ENCODE data around the gene TNNT2. TPM values are rescaled to one million over a fixed set of nuclear protein-coding genes. Genes with fewer than 3 reads are reported as not detected.
A peak's percentile ranks its signal among the peaks of the same experiment; 100 is the strongest.

The TNNT2 gene
- total RNA-seq, 1 donor from 2014 or later = 21.3 TPM

DNA sequence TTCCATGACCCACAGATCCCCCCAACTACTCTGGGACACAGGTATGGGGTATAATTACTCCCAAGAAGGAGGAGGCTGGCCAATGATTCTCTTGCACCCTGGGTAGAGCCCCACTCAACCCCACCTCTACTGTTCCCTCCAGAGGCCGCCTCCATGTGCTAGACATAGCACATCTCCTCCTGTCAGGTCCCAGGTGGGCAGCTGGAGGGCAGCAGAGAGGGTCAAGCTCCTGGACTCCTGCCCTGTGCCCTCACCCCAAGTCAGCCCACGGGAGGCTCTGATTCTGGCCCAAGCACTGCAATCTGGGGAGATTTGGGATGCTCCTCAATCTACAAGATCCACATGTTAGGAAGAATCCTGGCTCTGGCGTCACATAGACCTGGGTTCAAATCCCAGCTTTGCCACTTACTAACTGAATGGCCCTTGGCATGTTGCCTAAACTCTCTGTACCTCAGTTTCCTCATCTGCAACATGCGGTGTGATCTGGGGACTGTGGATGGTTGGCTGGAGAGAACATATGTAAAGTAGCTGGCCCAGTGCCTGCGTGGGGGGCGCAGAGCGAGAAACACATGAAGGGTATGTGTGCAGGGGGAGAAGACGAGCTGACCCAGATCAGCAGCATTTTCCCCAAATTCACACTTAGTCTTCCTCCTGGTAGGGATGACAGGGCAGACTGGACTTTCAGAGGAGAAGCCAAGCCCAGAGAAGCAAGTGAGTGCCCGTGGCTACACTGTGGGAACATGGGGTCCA lies 23.2 kb downstream of the TNNT2 start:
- no peaks in the 10 kb centered on the region for H3K36me3 Mint-ChIP-seq
- H3K9me3 Mint-ChIP-seq = no peaks in the 10 kb centered on the region
- H3K27ac Mint-ChIP-seq = no peak overlapping the region
- peaks cover 15% of the 10 kb centered on the region for H3K27me3 Mint-ChIP-seq
- H3K4me3 Mint-ChIP-seq = no peak overlapping the region
- DNase-seq (ENCODE audit: extremely low spot score, unreplicated experiment) = no peak
- H3K4me1 Mint-ChIP-seq (ENCODE audit: unreplicated experiment) = peaks cover 12% of the 10 kb centered on the region
- TF ChIP-seq CTCF (conservative IDR thresholded peaks at IDR 0.05) = no peak

GRCh38 chr1:201353186-201353940 lies 24.1 kb downstream of the TNNT2 start:
- Mint-ChIP-seq H3K27ac (peak overlapping the region; percentile 74), H3K4me3 (no peak overlapping the region), H3K4me1 (ENCODE audit: unreplicated experiment) (peaks cover 13% of the 10 kb centered on the region), H3K27me3 (peaks cover 15% of the 10 kb centered on the region), H3K9me3 (no peaks in the 10 kb centered on the region), H3K36me3 (no peaks in the 10 kb centered on the region)
- TF ChIP-seq CTCF (conservative IDR thresholded peaks at IDR 0.05) = no peak
- no peak for DNase-seq (ENCODE audit: extremely low spot score, unreplicated experiment)

DNA sequence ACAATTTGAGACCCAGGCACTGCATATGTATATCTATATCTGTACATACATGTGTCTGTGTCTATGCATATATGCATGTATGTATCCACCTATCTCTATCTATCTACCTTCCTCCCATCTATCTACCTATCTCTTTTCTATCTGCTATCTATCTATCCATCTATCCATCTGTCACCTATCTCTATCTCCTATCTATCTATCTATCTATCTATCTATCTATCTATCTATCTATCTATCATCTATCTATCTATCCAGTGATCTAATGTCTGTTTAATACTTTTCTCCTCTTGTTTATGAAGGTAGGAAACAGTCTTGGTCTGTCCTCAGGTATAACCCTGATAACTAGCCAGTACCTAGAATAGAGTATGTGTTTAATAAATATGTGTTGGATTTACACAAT lies 25.9 kb downstream of the TNNT2 start:
- Mint-ChIP-seq H3K27ac (no peak overlapping the region), H3K9me3 (no peaks in the 10 kb centered on the region), H3K4me3 (no peak overlapping the region), H3K4me1 (ENCODE audit: unreplicated experiment) (peaks cover 24% of the 10 kb centered on the region), H3K27me3 (peaks cover 20% of the 10 kb centered on the region), H3K36me3 (no peaks in the 10 kb centered on the region)
- DNase-seq (ENCODE audit: extremely low spot score, unreplicated experiment) = no peak
- no peak for TF ChIP-seq CTCF (conservative IDR thresholded peaks at IDR 0.05)

- DNase-seq (ENCODE audit: extremely low spot score, unreplicated experiment) = no peak
- Mint-ChIP-seq H3K4me1 (ENCODE audit: unreplicated experiment) (peaks cover 25% of the 10 kb centered on the region), H3K27me3 (peaks cover 21% of the 10 kb centered on the region)
Observed at GRCh38 chr1:201350884-201351283, 26.6 kb downstream of the TNNT2 start.

GRCh38 chr1:201350361-201350725 lies 27.1 kb downstream of the TNNT2 start:
- H3K36me3 Mint-ChIP-seq = no peaks in the 10 kb centered on the region
- no peak overlapping the region for H3K27ac Mint-ChIP-seq
- TF ChIP-seq CTCF (conservative IDR thresholded peaks at IDR 0.05) = no peak
- H3K27me3 Mint-ChIP-seq = peaks cover 18% of the 10 kb centered on the region
- no peak overlapping the region for H3K4me3 Mint-ChIP-seq
- peaks cover 27% of the 10 kb centered on the region for H3K4me1 Mint-ChIP-seq (ENCODE audit: unreplicated experiment)
- no peaks in the 10 kb centered on the region for H3K9me3 Mint-ChIP-seq
- no peak for DNase-seq (ENCODE audit: extremely low spot score, unreplicated experiment)

More at GRCh38 chr1:201350884-201351283, 26.6 kb downstream of the TNNT2 start:
- H3K4me3 Mint-ChIP-seq = no peak overlapping the region
- no peak for TF ChIP-seq CTCF (conservative IDR thresholded peaks at IDR 0.05)
- no peaks in the 10 kb centered on the region for H3K36me3 Mint-ChIP-seq
- no peak overlapping the region for H3K27ac Mint-ChIP-seq
- H3K9me3 Mint-ChIP-seq = no peaks in the 10 kb centered on the region
